GM13976 (cell line): ENCODE data around the gene PATE1.
"Not testable (repeated sequence)": the region's sequence is repeated elsewhere in the genome, so short reads cannot be mapped to it uniquely, and the experiment has no call there.

ENCODE experiments used
- DNase-seq: peaks from one replicate; pipeline ENCODE4 v3.0.0; 2012; ENCODE audit warnings: low spot score
- CTCF ChIP-seq: IDR thresholded peaks from 2 replicates; pipeline ENCODE4 v1.5.1; 2012; ENCODE audit warnings: borderline replicate concordance, mild to moderate bottlenecking; ENCODE audit not compliant: insufficient read depth; ENCODE audit errors: extremely low read depth, missing control alignments, control extremely low read depth
- in situ Hi-C: fragments of 300-500 bp; cut with MboI; formaldehyde crosslinking; loops from one replicate; pipeline ENCODE4 v1.12.0; 2022; ENCODE audit warnings: low sequenced_read_pairs, mixed read lengths, inconsistent platforms; ENCODE audit not compliant: unreplicated experiment

PATE1 gene

GRCh38 chr11:125745979-125746378 lies at the start of gene PATE1:
Gene PATE1 (plus strand): TSS chr11:125746279. CDS start chr11:125746305, 26 bp downstream.
- DNase-seq: no peak
- in situ Hi-C loops: no loop called here
- TF ChIP-seq CTCF: no peak

GRCh38 chr11:125701018-125701610 lies 45.0 kb upstream of the PATE1 start:
- DNase-seq: no peak
- in situ Hi-C loops: no loop called here
- TF ChIP-seq CTCF: no peak

GRCh38 chr11:125701858-125702621 lies 44.0 kb upstream of the PATE1 start:
- no peak for TF ChIP-seq CTCF
- in situ Hi-C loops: no loop called here
- no peak for DNase-seq

- in situ Hi-C loops, DNase-seq: not testable (repeated sequence)
Measured at GRCh38 chr11:125704686-125705085, 41.4 kb upstream of the PATE1 start.

- in situ Hi-C loops: no loop called here
- TF ChIP-seq CTCF: no peak
Measured at GRCh38 chr11:125720781-125721180, 25.3 kb upstream of the PATE1 start.

GRCh38 chr11:125724125-125724524 lies 22.0 kb upstream of the PATE1 start:
- in situ Hi-C loops: no loop called here
- no peak for TF ChIP-seq CTCF
- DNase-seq: no peak

More at GRCh38 chr11:125720781-125721180, 25.3 kb upstream of the PATE1 start:
- no peak for DNase-seq

GRCh38 chr11:125728969-125729368 lies 17.1 kb upstream of the PATE1 start:
- no peak for TF ChIP-seq CTCF
- in situ Hi-C loops: no loop called here
- no peak for DNase-seq
